Measurements from ENCODE around the gene STX10. TPM values are rescaled to one million over a fixed set of nuclear protein-coding genes. Genes with fewer than 3 reads are reported as not detected.

Gene STX10
- total and polyA plus RNA-seq, 9 of the 15 experiments (the other 6 are each of a cell fraction or from before 2014, with no cell fraction given), result 0.51 to 66.3 (median 31.0) TPM

- TF ChIP-seq ZNF184 (CRISPR knock-in tag; IDR thresholded peaks at IDR 0.05) (no peak), L3MBTL2 (IDR thresholded peaks at IDR 0.05) (no peak), HOMEZ (CRISPR knock-in tag; IDR thresholded peaks at IDR 0.05) (no peak), IRF9 (tag; IDR thresholded peaks at IDR 0.05) (no peak), SOX6 (IDR thresholded peaks at IDR 0.05) (0 out of 2 replicates have a peak, but pooled peaks have one; percentile 16), E2F6 (IDR thresholded peaks at IDR 0.05; ENCODE audit: borderline replicate concordance in 1 of 2, extremely low read depth in 1 of 2, insufficient read depth in 1 of 2, insufficient read length in 1 of 2, low read depth in 1 of 2, low read length in 1 of 2, poor library complexity in 1 of 2, severe bottlenecking in 1 of 2) (peak in 1 of 2 experiments; percentile 53), KLF10 (CRISPR knock-in tag; IDR thresholded peaks at IDR 0.05) (no peak), ZNF253 (CRISPR knock-in tag; conservative IDR thresholded peaks at IDR 0.05) (no peak), PCBP2 (IDR thresholded peaks at IDR 0.05; ENCODE audit: low read depth, low read length, poor library complexity, severe bottlenecking) (peak; percentile 85), MLX (CRISPR knock-in tag; conservative IDR thresholded peaks at IDR 0.05) (no peak; a peak in 2 of 4 replicates), SNIP1 (IDR thresholded peaks at IDR 0.05; ENCODE audit: low read depth) (no peak), ZFPM2 (CRISPR knock-in tag; IDR thresholded peaks at IDR 0.05) (no peak), ETV1 (tag; conservative IDR thresholded peaks at IDR 0.05; ENCODE audit: low read depth) (peak; percentile 36), ARID3A (IDR thresholded peaks at IDR 0.05; ENCODE audit: borderline replicate concordance, low read depth, low read length) (no peak), JUN (IDR thresholded peaks at IDR 0.05; ENCODE audit: borderline replicate concordance, low read depth, low read length) (peak; percentile 72; the same call in 1 of the 2 replicates), JUN (CRISPR knock-in tag; IDR thresholded peaks at IDR 0.05; ENCODE audit: borderline replicate concordance) (no peak; the same call in 1 of the 2 replicates), TGIF2 (CRISPR knock-in tag; IDR thresholded peaks at IDR 0.05) (no peak), NEUROD1 (IDR thresholded peaks at IDR 0.05; ENCODE audit: borderline replicate concordance, low read depth, low read length, partially characterized antibody) (no peak), THAP12 (CRISPR knock-in tag; IDR thresholded peaks at IDR 0.05) (peak; percentile 88)
Observed at GRCh38 chr19:13152974-13153568, 2.9 kb upstream of the STX10 start (continued).

All from K562 (cell line).